Measurements from ENCODE around the gene MPRIP.

DNA sequence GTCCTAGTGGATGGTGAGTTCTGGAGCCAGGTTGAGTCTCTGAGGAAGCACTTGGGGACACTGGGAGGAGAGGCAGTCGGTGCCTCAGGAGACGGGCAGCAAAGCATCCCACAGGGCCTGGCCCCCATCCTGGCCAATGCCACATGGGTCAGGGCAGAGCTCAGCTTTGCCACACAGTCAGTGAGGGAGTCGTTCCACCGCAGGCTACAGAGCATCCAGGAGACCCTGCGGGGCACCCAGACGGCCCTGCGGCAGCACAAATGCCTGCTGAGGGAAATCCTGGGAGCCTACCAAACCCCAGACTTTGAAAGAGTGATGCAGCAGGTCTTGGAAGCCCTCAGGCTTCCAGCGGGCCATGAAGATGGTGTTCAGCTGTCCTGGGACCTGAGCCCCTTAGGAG is 124.2 kb downstream of the MPRIP start:
- TF ChIP-seq, protein P1, sequence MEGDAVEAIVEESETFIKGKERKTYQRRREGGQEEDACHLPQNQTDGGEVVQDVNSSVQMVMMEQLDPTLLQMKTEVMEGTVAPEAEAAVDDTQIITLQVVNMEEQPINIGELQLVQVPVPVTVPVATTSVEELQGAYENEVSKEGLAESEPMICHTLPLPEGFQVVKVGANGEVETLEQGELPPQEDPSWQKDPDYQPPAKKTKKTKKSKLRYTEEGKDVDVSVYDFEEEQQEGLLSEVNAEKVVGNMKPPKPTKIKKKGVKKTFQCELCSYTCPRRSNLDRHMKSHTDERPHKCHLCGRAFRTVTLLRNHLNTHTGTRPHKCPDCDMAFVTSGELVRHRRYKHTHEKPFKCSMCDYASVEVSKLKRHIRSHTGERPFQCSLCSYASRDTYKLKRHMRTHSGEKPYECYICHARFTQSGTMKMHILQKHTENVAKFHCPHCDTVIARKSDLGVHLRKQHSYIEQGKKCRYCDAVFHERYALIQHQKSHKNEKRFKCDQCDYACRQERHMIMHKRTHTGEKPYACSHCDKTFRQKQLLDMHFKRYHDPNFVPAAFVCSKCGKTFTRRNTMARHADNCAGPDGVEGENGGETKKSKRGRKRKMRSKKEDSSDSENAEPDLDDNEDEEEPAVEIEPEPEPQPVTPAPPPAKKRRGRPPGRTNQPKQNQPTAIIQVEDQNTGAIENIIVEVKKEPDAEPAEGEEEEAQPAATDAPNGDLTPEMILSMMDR (IDR thresholded peaks at IDR 0.05; ENCODE audit: poor library complexity, severe bottlenecking) = no peak
- TF ChIP-seq EZH2 (IDR thresholded peaks at IDR 0.05; ENCODE audit: borderline replicate concordance, insufficient read depth, low read length, poor library complexity, severe bottlenecking) (no peak), POLR2AphosphoS5 (IDR thresholded peaks at IDR 0.05) (no peak), EP300 (conservative IDR thresholded peaks at IDR 0.05; ENCODE audit: poor library complexity, severe bottlenecking) (no peak), SMC3 (conservative IDR thresholded peaks at IDR 0.05; ENCODE audit: poor library complexity) (no peak), RAD21 (conservative IDR thresholded peaks at IDR 0.05) (no peak), TAF1 (IDR thresholded peaks at IDR 0.05; ENCODE audit: low read depth) (no peak), MXI1 (conservative IDR thresholded peaks at IDR 0.05; ENCODE audit: poor library complexity, severe bottlenecking) (no peak)
- TF ChIP-seq, protein P2, sequence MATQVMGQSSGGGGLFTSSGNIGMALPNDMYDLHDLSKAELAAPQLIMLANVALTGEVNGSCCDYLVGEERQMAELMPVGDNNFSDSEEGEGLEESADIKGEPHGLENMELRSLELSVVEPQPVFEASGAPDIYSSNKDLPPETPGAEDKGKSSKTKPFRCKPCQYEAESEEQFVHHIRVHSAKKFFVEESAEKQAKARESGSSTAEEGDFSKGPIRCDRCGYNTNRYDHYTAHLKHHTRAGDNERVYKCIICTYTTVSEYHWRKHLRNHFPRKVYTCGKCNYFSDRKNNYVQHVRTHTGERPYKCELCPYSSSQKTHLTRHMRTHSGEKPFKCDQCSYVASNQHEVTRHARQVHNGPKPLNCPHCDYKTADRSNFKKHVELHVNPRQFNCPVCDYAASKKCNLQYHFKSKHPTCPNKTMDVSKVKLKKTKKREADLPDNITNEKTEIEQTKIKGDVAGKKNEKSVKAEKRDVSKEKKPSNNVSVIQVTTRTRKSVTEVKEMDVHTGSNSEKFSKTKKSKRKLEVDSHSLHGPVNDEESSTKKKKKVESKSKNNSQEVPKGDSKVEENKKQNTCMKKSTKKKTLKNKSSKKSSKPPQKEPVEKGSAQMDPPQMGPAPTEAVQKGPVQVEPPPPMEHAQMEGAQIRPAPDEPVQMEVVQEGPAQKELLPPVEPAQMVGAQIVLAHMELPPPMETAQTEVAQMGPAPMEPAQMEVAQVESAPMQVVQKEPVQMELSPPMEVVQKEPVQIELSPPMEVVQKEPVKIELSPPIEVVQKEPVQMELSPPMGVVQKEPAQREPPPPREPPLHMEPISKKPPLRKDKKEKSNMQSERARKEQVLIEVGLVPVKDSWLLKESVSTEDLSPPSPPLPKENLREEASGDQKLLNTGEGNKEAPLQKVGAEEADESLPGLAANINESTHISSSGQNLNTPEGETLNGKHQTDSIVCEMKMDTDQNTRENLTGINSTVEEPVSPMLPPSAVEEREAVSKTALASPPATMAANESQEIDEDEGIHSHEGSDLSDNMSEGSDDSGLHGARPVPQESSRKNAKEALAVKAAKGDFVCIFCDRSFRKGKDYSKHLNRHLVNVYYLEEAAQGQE (IDR thresholded peaks at IDR 0.05; ENCODE audit: borderline replicate concordance) = no peak
